CD4-positive, alpha-beta T cell treated with Interleukin-6 for 4 hours (primary cell): ENCODE results near the gene SGMS1.
A peak's percentile ranks its signal among the peaks of the same experiment; 100 is the strongest.

ENCODE experiments used
- DNase-seq: peaks from one replicate; pipeline ENCODE4 v3.0.0-alpha.2; 2020; ENCODE audit warnings: mixed read lengths

SGMS1 gene

DNA sequence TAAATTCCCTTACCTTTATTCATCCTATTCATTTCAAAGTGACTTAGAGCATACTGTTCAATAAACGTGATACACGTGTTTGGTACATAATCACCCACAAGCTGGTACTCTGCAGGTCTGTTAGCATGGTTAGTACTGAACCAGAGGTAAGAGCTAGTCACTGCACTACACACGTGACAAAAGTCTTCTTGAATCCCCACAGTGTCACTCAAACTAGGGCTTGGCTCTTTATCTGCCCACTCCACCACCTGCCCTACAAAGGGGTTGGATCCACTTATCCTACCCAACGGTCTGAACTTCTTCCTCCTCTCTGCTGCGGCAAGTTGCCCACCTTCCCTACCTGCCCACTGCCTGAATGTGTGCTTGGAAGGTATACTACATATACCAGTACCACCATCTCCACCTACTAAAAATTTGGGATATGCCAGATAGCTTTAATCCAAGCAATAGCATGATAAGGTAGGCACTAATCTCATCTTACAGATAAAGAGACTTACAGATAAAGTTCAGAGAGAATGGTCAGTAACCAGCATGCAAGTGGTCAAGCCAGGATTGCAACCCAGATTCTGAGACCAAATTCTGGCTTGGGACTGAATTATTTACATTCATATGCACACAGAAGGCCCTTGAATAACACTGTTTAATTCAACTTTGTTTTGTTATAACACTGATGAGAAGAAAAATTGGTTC lies 92.2 kb downstream of the SGMS1 start:
- DNase-seq = no peak

DNA sequence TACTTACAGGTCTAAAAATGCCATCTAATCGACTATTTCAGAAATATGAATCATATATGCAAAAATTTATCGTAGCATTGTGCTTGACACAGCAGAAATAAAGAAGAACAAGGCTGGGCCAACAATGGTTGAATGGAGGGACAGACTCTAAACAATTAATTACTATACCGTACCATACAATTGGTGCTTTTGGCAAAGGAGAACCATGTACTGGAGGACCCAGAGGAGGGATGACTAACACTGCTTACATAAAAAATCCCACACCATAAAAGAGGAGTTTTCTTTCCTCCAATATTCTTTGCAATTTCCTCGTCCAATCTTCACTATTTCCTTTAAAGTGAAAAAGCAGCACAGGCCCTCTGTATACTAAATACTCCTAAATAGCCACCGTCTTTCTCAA lies 94.1 kb downstream of the SGMS1 start:
- no peak for DNase-seq

DNA sequence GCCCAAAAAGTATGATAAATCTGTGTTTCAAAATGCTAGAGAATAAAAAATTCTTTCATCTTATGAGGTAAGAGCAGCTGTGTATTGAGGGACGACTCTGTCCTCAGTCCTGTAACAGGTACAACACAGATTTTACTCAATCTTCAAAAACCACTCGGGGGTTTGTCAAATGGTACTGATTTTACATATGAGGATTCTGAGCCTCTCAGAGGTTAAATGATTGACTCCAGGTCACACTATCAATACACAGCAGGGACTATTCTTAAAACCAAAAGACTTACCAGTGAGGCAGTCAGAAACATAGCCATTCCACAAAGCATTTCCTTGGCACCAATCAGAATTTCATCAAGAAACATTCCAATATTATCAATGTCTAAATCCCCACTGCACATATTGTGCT lies 95.5 kb downstream of the SGMS1 start:
- no peak for DNase-seq

DNA sequence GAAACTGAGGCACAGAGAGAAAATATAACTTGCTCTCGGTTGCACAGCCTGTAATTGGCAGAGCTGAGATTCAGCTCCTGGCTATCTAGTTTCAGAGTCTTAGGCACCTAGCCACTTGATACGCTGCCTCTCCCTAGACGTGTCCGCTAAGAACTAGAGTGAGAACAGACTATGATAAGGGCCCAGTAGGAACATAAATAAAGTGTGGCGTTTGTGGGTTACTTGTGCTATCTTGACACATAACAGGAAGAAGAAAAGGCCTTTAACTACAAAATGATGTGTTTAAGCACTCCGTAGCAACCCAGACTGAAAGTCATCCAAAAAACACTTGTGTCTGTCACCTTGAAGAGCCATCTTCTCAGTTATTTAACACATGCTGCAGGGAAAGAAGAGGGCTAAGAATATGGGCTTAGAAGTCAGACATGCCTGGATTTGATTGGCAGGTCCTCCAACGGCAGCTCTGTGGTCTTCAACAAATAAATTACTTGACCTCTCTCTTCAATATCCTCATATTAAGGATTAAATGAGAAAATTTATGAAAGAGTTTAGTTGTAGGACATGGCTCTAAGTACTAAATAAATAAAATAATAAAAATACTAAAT lies 96.2 kb downstream of the SGMS1 start:
- no peak for DNase-seq

DNA sequence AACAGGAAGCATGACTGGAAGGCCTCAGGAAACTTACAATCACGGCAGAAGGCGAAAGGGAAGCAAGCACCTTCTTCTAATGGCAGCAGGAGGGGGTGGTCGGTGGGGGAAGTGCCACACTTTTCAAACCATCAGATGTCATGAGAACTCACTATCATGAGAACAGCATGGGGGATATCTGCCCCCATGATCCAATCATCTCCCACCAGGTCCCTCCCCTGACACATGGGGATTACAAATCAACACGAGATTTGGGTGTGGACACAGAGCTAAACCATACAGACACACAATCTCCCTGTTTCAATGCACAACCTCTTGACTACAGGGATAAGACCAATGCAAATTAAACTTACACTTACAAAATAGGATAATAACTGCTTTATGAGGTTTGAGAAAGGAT lies 97.6 kb downstream of the SGMS1 start:
- no peak for DNase-seq

DNA sequence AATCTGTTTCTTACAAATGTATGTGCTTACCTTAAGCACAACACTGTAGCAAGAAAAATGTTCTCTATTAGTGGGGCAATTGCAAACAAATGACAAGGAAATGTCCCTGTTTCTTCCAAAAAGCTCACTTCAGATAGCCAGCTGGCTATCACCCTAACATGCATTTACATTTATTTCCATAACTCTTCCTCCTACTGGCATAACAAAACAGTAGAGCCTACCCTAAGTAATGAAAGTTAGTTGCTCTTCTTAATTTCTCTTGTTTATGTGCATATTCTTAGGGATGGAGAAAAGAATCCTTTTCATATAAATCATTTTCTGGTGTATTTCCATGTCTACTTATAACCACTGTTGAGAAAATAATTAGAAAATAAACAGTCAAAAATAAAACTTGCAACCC lies 100.4 kb downstream of the SGMS1 start:
- DNase-seq = no peak

DNA sequence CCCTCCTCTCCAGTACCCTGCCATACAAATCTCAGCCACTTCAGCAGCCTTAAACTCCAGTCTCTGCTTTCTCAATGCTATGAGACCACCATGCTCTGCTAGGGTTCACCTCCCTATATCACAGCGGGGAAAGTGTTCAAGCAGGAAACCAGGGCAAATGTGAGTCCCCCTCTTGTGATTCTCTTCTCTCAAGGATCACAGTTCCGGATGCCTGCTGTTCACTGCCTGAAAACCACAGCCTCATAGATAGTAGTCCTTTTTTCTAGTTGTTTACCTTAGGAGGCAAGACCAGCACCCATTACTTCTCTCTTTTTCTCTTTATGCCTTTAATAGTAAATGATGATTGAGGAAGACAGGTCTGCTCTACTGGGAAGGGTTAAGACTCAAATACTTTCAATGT lies 100.8 kb downstream of the SGMS1 start:
- DNase-seq = no peak

DNA sequence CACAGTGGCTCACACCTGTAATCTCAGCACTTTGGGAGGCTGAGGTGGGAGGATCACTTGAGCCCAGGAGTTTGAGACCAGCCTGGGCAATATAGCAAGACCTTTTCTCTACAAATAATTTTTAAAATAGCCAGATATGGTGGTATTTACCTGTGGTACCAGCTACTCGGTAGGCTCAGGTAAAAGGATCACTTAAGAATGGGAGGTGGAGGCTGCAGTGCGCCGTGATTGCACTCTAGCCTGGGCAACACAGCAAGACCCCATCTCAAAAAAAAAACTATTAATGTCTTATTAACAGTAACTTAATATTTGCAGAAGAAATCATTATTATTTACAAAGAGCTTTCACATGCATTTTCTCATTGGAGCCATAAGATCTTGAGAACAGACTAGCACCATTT lies 103.6 kb downstream of the SGMS1 start:
- no peak for DNase-seq

DNA sequence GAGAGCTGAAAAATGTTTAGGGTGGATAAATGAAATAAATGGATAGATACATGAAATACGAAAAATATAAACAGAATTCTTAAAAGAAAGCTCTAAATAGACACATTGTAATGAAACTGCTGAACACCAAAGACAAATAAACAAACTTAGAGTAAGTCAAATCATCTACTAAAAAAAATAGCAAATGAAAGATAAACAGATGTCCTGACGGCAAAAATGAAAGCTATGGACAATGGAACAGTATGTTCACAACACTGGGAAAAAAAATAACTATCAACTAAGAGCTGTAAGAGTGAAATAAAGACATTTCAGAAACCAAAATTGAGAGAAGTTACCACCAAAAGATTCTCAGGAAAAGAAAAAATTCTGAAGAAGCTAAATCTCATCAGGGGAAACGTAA lies 106.1 kb downstream of the SGMS1 start:
- no peak for DNase-seq

DNA sequence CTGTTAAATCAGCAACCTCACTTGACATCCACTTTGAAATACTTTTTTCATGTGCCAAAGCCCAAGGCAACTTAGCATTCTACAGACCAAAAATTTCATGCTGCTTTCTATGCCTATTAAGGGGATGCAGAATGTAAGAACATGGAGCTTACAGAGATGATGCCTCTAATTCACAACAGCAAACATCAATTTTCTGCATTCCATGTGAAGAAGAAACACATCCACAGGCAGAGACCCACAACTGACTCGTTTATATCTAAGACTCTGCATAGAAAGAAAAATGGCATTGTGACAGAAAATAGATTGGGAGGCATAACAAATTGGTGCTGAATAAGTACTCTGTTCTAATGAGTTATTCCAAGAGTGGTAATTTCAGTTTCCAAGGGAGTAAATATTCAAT lies 107.6 kb downstream of the SGMS1 start:
- DNase-seq = no peak

DNA sequence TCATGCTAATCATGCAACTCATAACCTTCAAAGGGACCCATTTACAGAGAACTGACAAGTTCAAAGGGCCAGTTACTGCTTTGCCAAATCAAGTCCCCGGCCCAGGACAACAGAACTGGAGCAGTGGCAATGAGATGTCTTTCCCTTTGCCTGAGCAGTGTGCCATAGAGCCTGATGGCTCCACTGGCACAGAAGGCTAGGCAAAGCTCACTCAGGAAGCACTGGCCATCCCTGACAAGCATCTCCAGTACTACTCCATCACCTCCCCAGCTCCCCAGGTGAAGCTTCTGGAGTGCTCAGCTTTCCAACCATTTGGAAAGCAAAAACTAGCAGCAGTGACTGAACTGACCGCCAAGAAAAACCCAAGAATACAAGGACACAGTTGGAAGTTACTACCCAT lies 108.3 kb downstream of the SGMS1 start:
- DNase-seq = no peak

DNA sequence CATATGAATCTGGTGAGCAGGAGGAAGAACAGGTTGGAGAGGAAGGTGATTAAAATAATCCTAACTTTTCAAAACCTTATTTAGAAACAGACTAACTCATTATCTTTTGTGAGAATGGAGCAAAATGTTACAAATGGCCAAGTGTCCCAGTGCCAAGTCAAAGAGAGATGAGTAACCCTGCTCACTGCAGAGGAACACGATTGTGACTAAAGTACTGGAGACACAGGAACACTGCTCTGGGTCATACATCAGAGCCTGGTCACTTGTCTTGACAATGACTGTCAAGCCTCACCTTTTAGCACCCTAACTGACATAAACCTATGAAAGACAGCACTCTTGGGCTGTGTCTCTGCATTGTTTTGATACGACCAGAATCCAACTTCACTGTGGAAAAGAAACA lies 108.8 kb downstream of the SGMS1 start:
- no peak for DNase-seq

DNA sequence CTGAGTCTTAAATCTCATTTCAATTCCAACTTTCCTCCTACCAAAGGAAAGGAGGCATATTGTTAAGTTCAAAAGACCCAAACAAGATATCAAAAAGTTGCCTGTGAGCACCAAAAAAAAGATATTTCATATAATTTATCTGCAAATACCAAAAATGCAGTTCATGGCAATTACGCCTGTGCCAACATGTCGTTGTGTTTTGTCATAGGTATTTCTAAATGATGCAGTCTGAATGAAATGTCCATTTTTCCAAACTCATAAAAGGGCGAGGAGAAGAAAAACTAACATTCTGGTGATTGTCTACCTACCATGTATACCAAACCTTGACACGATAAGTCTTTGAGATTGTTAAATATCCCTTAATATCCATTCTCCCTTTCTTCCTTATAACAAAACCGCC lies 109.8 kb downstream of the SGMS1 start:
- DNase-seq = no peak

DNA sequence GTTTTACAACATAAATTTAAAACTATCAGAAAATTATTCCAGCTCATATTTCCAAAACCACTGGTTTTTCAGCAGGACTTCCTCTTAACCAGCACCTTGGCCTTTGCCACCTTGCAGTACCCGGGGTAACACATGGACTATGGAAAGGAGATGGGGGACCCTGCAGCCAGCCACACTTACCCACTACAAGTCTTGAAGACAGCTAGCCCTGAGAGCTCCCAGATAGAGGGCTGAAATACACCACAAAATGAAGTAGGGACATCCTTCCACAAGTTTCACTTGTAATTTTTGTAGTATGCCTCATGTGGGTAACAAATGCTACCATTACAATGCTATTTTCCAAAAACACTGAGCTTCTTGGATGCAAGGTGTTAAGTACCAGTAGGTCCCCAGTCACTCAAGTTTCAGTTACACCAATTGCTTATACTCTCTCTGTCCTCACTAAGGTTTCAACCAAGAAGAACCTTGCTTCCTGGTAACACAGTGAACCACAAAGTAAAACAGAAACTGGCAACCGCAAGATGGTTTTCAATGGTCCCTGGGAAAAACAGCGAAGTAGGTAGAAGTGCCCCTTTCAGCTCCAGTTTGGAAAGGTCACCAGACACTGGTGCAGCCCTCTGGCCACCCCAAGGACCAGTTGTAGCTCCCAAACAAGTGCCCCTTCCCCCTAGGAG lies 110.9 kb downstream of the SGMS1 start:
- no peak for DNase-seq

DNA sequence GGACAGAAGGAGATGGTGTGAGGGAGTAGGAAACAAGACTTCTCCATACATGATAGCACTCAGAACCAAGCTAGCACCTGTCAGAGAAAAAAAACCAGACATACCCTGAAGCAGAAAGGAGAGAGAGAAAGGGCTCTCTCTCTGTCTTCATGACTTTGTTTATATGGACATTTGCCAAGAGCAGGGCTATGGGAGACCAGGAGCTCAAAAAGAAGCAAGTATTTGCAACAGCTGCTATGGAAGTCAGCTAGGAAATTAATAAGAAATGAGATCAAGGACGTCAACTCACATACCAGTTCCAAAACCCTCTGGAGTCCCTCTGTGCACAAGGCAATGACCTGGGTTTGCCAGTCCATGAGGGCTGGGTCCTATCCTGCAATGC lies 111.6 kb downstream of the SGMS1 start:
- DNase-seq = no peak

DNA sequence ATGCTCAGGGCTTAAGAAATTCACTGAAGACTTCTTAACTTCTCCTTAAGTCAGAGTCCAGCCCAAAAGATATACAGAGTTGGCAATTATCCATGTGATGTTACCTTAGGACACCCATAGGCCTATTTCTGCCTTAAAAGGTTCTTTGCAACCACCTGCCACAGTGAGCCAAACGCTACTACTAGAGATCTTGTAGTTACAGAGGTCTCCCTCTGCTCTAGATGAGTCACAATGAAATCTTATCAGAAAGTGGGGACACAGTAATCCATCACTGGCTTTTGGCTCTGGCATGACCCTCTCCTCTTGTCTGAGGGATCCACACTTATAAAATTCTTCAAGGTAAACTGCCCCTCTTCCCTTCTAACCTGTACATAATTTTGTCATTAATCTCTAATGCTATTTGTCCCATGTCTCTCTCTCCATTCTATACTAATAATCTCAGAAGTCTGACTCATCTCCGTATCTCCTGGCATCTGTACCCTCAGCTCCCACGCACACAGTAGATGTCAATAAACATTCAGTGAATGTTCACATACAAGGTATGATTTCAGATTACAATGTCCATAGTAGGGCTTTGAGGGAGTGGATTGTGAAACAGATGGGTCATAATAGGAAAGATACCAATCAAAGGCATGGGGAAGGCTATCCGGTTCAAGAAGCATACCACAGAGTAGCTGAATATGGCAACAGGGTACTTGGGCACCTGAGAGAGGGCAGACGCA lies 112.1 kb downstream of the SGMS1 start:
- no peak for DNase-seq

DNA sequence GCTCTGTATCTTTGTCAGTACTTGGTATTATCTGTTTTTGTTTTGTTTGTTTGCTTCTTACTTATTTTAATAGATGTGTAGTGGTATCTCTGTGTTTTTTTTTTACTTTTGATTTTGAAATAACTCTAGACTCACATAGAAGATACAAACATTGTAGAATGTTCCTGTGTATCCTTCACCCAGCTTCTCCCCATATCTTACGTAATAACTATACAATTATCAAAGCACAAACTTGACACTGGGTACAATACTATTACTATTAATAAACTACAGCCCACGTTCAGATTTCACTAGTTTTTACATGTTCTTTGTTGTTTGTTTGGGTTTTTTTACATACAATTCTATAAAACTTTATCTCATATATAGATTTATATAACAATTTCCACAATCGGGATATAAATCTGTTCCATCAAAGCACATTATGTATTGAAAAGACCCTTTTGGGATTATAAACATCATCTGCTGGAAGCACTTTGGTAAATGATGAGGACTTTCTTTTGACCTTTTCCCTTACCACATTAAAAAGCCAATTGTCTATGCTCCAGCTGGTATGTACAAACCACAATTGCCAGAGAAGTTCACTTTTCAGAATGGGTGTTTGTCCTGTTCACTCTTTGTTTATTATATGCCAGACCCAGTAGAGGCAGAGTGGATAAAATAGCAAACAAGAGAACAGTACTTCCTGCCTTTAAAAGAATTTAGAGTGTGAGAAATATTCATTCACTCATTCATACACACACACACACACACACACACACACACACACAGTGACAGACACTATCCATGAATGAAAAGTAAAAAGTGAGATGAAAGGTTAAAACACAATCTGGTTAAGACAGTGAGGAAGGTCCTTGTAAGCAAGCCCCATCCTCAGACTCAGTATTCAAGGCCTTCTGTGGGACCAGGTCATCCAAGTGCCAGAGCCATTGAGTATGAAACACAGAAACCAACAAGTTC lies 113.0 kb downstream of the SGMS1 start:
- no peak for DNase-seq

DNA sequence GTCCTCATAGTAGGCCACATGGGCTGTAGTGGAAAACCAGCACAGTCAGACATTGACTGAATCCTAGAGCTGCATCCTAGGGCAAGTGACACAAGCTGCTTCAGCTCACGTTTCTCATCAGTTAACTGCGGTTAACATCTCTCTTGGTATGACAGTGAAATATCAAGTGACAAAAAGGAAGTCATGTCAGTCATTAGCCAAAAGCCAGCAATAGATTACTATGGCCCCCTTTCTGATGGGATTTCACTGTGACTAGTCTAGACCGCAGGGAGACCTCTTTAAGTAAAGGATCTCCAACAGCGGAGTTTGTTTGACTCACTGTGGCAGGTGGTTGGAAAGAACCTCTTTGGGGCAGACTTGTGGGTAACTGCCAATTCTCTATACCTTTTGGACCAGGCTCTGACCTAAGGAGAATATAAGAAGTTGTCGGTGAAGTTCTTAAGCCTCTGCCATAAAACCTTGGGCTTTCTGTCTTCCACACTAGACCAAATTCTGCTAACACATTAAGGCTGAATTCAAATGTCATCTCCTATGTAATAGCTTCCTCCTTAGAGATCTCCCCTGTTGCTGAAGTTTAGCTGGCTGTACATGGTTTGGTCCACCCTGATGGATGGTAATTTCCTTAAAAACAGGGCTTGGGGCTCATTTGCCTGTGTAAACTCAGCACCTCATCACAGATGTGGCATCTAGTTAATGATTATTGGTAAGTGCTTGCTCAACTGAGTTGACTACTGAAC lies 115.3 kb downstream of the SGMS1 start:
- DNase-seq = no peak

DNA sequence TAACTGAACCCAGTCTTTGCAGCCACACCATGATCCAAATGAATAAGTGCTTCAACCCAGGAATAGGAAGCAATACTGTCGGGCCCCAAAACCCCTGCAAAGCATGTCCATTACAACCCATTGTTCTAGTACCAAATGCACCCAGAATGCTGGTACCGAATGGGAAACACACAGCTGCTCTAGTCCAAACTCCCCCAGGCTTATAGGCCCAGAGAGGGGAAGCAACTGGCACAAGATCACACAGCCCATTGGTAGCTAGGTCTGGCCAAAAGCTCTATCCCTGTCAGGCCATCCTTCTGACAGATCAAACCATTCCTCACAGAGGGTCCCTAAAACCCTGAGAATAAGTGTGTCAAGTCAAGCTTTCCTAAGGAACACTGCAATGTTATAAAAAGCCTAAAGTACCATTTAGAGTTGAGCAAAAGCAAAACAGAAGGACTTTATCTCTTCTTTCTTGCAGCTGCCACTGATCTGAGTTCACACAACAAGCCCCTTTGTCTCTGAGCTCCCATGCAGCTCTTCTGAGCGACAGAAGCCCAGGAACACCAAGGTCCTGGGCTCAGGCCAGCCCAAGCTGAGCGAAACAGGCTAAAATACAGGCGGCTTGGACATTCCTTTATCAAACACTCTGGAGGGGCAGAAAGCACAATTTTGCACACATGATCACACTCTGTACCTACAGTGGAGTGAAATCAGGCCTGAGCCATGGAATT lies 116.7 kb downstream of the SGMS1 start:
- DNase-seq = no peak

DNA sequence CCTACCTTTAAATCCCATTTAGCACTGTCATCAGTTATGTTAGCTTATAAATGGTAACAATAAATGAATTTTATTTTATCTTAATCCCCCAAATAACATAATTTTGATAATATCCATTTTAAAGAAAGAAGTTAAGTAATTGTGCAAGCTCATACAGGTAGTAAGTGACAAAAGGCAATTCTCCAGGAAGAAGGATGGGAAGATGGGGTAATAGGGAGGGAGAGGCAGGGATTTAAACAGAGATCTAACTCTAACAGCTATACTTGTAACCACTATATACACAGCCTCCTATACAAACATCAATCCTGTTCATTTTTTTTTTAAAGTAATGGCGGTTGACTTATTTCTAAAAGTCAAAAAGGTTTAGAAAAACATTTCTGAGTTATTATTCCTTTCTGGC lies 119.4 kb downstream of the SGMS1 start:
- DNase-seq = no peak

DNA sequence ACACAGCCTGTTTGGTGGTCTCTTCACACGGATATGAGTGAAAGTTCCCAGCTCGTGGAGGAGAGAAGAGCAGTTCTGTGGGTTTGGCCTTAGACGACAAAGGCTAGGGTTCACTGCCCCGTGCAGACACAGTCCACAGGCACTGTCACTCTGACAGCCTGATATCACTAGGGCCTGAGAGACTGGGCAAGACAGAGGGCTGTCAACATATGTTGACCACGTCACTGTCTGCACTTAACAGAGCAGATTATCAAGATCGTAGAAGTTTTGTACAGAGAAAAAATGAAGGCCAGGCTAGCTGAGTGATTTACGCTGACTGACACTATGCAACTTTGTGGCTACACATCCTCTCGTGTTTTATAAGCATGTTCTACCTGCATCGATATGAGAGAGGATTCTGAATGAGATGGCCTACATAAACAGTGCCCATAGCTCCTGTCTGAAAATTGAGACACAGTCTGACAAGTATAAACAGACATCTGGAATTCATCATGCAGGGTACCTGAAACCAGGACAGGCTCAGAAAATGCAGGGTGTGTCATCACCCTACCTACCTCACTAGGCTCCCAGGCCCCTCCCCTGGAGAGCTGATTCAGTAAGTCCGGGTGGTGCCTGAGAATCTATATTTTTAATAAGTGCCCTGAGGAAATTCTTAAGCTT lies 120.0 kb downstream of the SGMS1 start:
- DNase-seq = peak; percentile 6
